Measurements from ENCODE around the gene WDR59.

DNA sequence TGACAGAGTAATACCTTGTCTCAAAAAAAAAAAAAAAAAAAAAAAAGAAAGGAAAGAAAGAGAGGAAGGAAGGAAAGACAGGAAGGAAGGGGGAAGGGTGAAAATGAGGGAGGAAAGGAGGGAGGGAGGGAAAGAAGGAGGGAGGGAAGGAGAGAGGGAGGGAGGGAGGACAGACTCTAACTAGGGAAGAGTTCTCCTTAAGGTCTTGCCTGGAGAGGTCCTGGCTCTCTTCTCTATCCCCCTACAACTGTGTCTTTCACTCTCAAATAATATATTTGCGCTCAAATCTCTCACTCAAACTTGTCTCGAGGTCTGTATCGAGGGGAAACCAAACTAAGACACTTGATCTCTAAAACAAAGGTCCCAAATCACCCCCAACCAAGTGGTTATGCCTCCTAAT, 35.6 kb downstream of the WDR59 start:
- TF ChIP-seq, protein P1, sequence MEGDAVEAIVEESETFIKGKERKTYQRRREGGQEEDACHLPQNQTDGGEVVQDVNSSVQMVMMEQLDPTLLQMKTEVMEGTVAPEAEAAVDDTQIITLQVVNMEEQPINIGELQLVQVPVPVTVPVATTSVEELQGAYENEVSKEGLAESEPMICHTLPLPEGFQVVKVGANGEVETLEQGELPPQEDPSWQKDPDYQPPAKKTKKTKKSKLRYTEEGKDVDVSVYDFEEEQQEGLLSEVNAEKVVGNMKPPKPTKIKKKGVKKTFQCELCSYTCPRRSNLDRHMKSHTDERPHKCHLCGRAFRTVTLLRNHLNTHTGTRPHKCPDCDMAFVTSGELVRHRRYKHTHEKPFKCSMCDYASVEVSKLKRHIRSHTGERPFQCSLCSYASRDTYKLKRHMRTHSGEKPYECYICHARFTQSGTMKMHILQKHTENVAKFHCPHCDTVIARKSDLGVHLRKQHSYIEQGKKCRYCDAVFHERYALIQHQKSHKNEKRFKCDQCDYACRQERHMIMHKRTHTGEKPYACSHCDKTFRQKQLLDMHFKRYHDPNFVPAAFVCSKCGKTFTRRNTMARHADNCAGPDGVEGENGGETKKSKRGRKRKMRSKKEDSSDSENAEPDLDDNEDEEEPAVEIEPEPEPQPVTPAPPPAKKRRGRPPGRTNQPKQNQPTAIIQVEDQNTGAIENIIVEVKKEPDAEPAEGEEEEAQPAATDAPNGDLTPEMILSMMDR (IDR thresholded peaks at IDR 0.05), result no peak
- no peak for TF ChIP-seq POLR2A (IDR thresholded peaks at IDR 0.05)
